Kidney (tissue), 14 donors: Measurements from ENCODE around the gene CXCR4. TPM values are rescaled to one million over a fixed set of nuclear protein-coding genes. Genes with fewer than 3 reads are reported as not detected.

Experiments
- DNase-seq, 5 donors: peaks; one replicate each; pipeline ENCODE4 v3.0.0-alpha.2; 2013 to 2020
- FAIRE-seq: peaks from 2 replicates; lab custom pipeline; 2012; peaks lifted over from hg19 to GRCh38; lab: Jason Lieb, UNC
- H3K27ac ChIP-seq, 2 donors: one replicate each; pipeline ENCODE4 v1.7.0; 2013; ENCODE audit warnings: low read depth in 2 of 2, low read length in 2 of 2, inconsistent platforms in 1 of 2
- H3K27me3 ChIP-seq: one replicate; pipeline ENCODE4 v1.7.1; 2013; ENCODE audit warnings: low read length, inconsistent platforms; ENCODE audit not compliant: control insufficient read depth, insufficient read depth
- H3K36me3 ChIP-seq, 3 donors: one replicate each; pipeline versions ENCODE4 v1.7.0 to v1.7.1; 2013; ENCODE audit warnings: low read length in 3 of 3, control low read depth in 1 of 3, inconsistent platforms in 1 of 3; ENCODE audit not compliant: insufficient read depth in 3 of 3, control insufficient read depth in 2 of 3
- H3K4me1 ChIP-seq, 3 donors: one replicate each; pipeline versions ENCODE4 v1.7.0 to v1.7.1; 2013; ENCODE audit warnings: low read length in 3 of 3, inconsistent platforms in 1 of 3, low read depth in 1 of 3; ENCODE audit not compliant: control insufficient read depth in 2 of 3, insufficient read depth in 2 of 3
- H3K4me3 ChIP-seq, 3 donors: one replicate each; pipeline versions ENCODE4 v1.7.0 to v1.8.1; 2013; ENCODE audit warnings: low read length in 3 of 3, control low read depth in 1 of 3, inconsistent platforms in 1 of 3
- H3K9ac ChIP-seq, 3 donors: one replicate each; pipeline versions ENCODE4 v1.7.0 to v1.7.1; 2013; ENCODE audit warnings: low read length in 3 of 3, control low read depth in 1 of 3, inconsistent platforms in 1 of 3
- H3K9me3 ChIP-seq, 3 donors: one replicate each; pipeline versions ENCODE4 v1.7.0 to v1.7.1; 2013; ENCODE audit warnings: low read length in 3 of 3, control low read depth in 1 of 3, inconsistent platforms in 1 of 3; ENCODE audit not compliant: control insufficient read depth in 2 of 3, insufficient read depth in 1 of 3
- intact Hi-C: fragments of 100-400 bp; cut with DNase I; formaldehyde crosslinking; loops from one replicate; pipeline ENCODE4 v1.11.1; 2022
- polyA plus RNA-seq: library from polyadenylated mRNA; stranded (reverse); fragments of 350-450 nt; fragmentation: Illumina TruSeq; extraction: RNeasy Lipid Tissue Mini Kit (QIAGEN cat#74804); gene quantifications from one replicate; pipeline ENCODE4 v1.2.3, GENCODE V29; 2014; ENCODE audit warnings: low read depth, low replicate concordance; ENCODE audit not compliant: insufficient read depth
- total RNA-seq: library from RNA; stranded (reverse); fragmentation: NEBNext Ultra II Directional; extraction: Animal tissue kit (Norgen Biotek cat#: 25700); gene quantifications from one replicate; pipeline ENCODE4 v1.2.1, GENCODE V29; 2021
- TF ChIP-seq, protein P1 (sequence below): IDR thresholded peaks from 3 replicates; pipeline ENCODE4 v1.5.1; 2012; ENCODE audit warnings: mild to moderate bottlenecking, moderate library complexity, borderline replicate concordance; ENCODE audit not compliant: insufficient read depth; ENCODE audit errors: extremely low read depth
- donor health status: control.
- donor health status: control.
- donor health status: control.
- donor health status: control.
- donor health status: control.
- donor health status: DM: yes; HTN: yes; CAD: no.
- donor health status: Normal renal cell carcinoma (clear cell type).

Gene CXCR4
- total and polyA plus RNA-seq, 2 donors from 2014 or later, result 9.5 to 51.9 TPM

DNA sequence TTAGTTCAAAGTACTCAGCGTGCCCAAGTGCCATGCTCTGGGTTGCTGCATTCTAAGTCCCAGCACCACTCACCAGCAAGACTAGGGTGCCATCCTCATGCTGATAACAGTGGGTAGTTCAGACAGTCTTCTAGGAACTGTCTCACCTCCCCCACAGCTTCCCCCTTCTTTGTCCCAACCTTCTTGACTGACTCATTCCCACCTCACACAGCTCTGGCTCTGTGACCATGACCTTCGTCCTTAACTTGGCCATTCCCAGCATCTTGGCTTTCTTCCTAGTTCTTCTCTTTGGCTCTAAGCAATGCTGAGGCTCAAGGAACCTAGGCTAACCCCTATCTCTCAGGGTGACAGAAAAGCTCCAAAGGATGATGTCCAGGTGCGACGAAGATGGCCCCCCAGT, 20.0 kb upstream of the CXCR4 start:
- intact Hi-C loops, result no loop called here
- peaks cover 0 to 5% (median 2%) of the 10 kb centered on the region in 3 donors for H3K4me1 ChIP-seq
- H3K4me3 ChIP-seq, result no peak overlapping the region
- H3K27ac ChIP-seq, result no peak overlapping the region
- H3K9ac ChIP-seq, result no peak overlapping the region
- H3K36me3 ChIP-seq, result no peaks in the 10 kb centered on the region
- TF ChIP-seq, protein P1, sequence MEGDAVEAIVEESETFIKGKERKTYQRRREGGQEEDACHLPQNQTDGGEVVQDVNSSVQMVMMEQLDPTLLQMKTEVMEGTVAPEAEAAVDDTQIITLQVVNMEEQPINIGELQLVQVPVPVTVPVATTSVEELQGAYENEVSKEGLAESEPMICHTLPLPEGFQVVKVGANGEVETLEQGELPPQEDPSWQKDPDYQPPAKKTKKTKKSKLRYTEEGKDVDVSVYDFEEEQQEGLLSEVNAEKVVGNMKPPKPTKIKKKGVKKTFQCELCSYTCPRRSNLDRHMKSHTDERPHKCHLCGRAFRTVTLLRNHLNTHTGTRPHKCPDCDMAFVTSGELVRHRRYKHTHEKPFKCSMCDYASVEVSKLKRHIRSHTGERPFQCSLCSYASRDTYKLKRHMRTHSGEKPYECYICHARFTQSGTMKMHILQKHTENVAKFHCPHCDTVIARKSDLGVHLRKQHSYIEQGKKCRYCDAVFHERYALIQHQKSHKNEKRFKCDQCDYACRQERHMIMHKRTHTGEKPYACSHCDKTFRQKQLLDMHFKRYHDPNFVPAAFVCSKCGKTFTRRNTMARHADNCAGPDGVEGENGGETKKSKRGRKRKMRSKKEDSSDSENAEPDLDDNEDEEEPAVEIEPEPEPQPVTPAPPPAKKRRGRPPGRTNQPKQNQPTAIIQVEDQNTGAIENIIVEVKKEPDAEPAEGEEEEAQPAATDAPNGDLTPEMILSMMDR, result no peak
- H3K9me3 ChIP-seq, result no peaks in the 10 kb centered on the region
- no peak for DNase-seq
- no peak for FAIRE-seq
- no peaks in the 10 kb centered on the region for H3K27me3 ChIP-seq

DNA sequence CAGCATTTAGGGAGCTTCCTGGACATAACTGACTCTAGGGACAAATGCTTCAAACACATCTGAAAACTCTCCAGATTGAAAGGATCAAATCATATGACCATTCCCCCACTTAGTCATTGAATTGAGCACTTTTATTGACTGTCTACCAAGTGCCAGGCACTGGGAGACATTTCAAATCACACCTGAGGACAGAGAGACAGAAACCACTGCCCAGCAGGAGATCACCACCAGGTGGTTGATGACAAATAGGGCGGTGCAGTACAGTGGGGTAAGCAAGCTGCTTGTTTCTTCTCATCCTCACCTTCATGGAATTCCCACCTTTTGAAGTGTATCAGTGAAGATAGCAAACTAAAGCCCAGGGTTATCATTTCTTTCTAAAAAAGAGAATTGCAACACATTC, 19.0 kb upstream of the CXCR4 start:
- no peaks in the 10 kb centered on the region for H3K27me3 ChIP-seq
- FAIRE-seq, result no peak
- no peak overlapping the region for H3K4me3 ChIP-seq
- no peaks in the 10 kb centered on the region for H3K36me3 ChIP-seq
- no peak overlapping the region for H3K27ac ChIP-seq
- no peak for DNase-seq
- TF ChIP-seq, protein P1, result no peak
- peaks cover 0 to 5% (median 2%) of the 10 kb centered on the region in 3 donors for H3K4me1 ChIP-seq
- intact Hi-C loops, result no loop called here
- no peak overlapping the region for H3K9ac ChIP-seq
- H3K9me3 ChIP-seq, result no peaks in the 10 kb centered on the region

DNA sequence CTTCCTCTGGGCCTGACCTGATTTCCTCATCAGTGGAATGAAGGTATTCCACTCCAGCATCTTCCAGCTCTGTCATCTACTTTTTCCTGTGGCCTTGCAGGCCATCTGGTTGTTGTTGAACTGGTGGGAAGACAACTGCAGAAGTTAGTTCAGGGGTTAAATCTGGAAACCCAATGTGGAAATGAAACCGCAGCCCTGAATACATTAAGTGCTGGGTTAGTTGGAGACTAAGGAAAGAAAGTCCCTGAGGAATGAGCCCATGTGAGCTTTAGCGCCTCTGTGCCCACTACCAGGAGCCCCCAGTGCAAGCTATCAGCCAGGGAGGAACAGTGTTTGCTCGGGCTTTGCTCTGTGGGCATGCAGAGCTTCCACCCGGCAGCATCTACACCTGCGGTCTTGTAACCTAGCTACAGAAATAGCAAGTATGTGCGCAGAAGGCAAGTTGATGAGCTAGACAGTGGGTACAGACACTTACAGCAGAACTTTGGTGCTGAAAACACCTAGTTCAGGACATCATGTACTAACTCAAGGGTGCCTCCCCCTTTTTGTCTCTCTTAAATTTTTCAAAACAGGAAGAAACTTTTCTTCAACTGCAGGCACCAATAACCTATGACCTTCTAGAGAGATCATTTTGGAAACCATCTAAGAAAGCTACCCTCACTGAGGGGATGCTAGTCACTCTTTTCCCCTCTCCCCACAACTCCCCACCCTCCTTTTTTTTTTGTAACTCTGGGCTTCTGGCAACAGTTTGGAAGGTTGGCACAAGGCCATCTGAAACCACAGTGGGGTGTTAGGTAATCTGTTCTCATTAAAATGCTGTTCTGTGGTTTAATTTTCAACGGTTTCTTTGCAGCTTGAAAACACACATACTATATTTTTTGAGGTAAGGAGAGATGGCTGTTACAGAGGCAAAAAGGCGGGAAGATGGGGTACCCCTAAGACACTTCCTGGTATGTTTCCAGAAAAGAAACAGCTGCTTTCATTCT, 18.3 kb upstream of the CXCR4 start:
- Histone ChIP-seq H3K9ac (no peak overlapping the region), H3K9me3 (no peaks in the 10 kb centered on the region), H3K27me3 (no peaks in the 10 kb centered on the region), H3K4me1 (peaks cover 0 to 5% (median 2%) of the 10 kb centered on the region in 3 donors), H3K36me3 (no peaks in the 10 kb centered on the region), H3K27ac (no peak overlapping the region), H3K4me3 (no peak overlapping the region)
- TF ChIP-seq, protein P1, result no peak
- no peak for FAIRE-seq
- intact Hi-C loops, result no loop called here
- no peak for DNase-seq
